Testis (tissue), 3 donors: ENCODE data around the gene LRP1B. TPM values are rescaled to one million over a fixed set of nuclear protein-coding genes. Genes with fewer than 3 reads are reported as not detected.

Source experiments
- DNase-seq: peaks from one replicate; pipeline ENCODE4 v3.0.0-alpha.2; 2019
- H3K27ac ChIP-seq, 2 donors: fragments of 200-600 bp; sonication (generic); one replicate each; pipeline ENCODE4 v1.5.1; 2019
- H3K27me3 ChIP-seq: fragments of 200-600 bp; sonication (generic); one replicate; pipeline ENCODE4 v1.5.1; 2019
- H3K36me3 ChIP-seq: fragments of 200-600 bp; sonication (generic); one replicate; pipeline ENCODE4 v1.5.1; 2017; ENCODE audit warnings: low read depth; ENCODE audit errors: missing control alignments
- H3K4me1 ChIP-seq: fragments of 200-600 bp; sonication (generic); one replicate; pipeline ENCODE4 v1.5.1; 2019
- H3K4me3 ChIP-seq, 2 donors: fragments of 200-600 bp; sonication (generic); one replicate each; pipeline ENCODE4 v1.5.1; 2017 to 2019
- H3K9me3 ChIP-seq: fragments of 200-600 bp; sonication (generic); one replicate; pipeline ENCODE4 v1.5.1; 2017
- CTCF ChIP-seq, 3 experiments: fragments of 450-650 bp in 2 of 3; fragments of 200-600 bp in 1 of 3; sonication (generic) in 1 of 3; IDR thresholded peaks; one replicate each; pipeline ENCODE4 v1.5.1; 2016 to 2019; ENCODE audit warnings: antibody characterized with exemption in 3 of 3, mild to moderate bottlenecking in 2 of 3, moderate library complexity in 1 of 3
- POLR2A ChIP-seq: fragments of 450-650 bp; IDR thresholded peaks from one replicate; pipeline ENCODE4 v1.6.1; 2017; ENCODE audit warnings: antibody characterized with exemption, mild to moderate bottlenecking, moderate library complexity
- WGBS, 2 donors: methylation state at CpG; one replicate each; pipeline ENCODE4 v1.1.5; 2018; 5-methylcytosine and 5-hydroxymethylcytosine counted together
- intact Hi-C: fragments of 100-400 bp; cut with DNase I; formaldehyde crosslinking; loops from one replicate; pipeline ENCODE4 v1.15.1; 2023; ENCODE audit warnings: low total_unique reads
- polyA plus RNA-seq: library from polyadenylated mRNA; stranded (reverse); fragments of 350-450 nt; fragmentation: Illumina TruSeq; extraction: RNeasy Lipid Tissue Mini Kit (QIAGEN cat#74804); gene quantifications from one replicate; pipeline ENCODE4 v1.2.3, GENCODE V29; 2014; ENCODE audit warnings: low read depth, low replicate concordance; ENCODE audit not compliant: insufficient read depth
- total RNA-seq, 2 donors: library from RNA; depleted of rRNA; stranded (reverse); fragments of >200 nt; gene quantifications; one replicate each; pipeline ENCODE4 v1.2.3, GENCODE V29; 2016

Gene LRP1B
- total and polyA plus RNA-seq, 3 donors from 2014 or later = 0.79 to 1.9 (median 0.84) TPM

GRCh38 chr2:141506135-141506534, 624.7 kb downstream of the LRP1B start:
- Histone ChIP-seq H3K9me3 (no peaks in the 10 kb centered on the region), H3K36me3 (no peaks in the 10 kb centered on the region), H3K4me1 (no peaks in the 10 kb centered on the region), H3K27ac (no peak overlapping the region), H3K27me3 (no peaks in the 10 kb centered on the region), H3K4me3 (no peak overlapping the region)
- 54 to 59% methylated on average over 2 of the region's 2 CpGs for WGBS, 2 donors
- intact Hi-C loops = no loop called here
- TF ChIP-seq CTCF (IDR thresholded peaks at IDR 0.05) = no peak
- no peak for TF ChIP-seq POLR2A
- DNase-seq = no peak

GRCh38 chr2:141501752-141502151, 629.1 kb downstream of the LRP1B start:
- no peaks in the 10 kb centered on the region for H3K9me3 ChIP-seq
- DNase-seq = no peak
- H3K4me3 ChIP-seq = no peak overlapping the region
- no peak for TF ChIP-seq CTCF (IDR thresholded peaks at IDR 0.05)
- TF ChIP-seq POLR2A = no peak
- no peaks in the 10 kb centered on the region for H3K27me3 ChIP-seq
- H3K27ac ChIP-seq = no peak overlapping the region
- intact Hi-C loops = no loop called here
- H3K36me3 ChIP-seq = no peaks in the 10 kb centered on the region
- H3K4me1 ChIP-seq = no peaks in the 10 kb centered on the region
- WGBS, 2 donors = 91 to 96% methylated on average over 1 of the region's 1 CpG

- intact Hi-C loops = no loop called here
- TF ChIP-seq POLR2A = no peak
- no peak for TF ChIP-seq CTCF (IDR thresholded peaks at IDR 0.05)
- WGBS, 2 donors = 84 to 89% methylated on average over 6 of the region's 6 CpGs
These were observed 631.7 kb downstream of the LRP1B start for GRCh38 chr2:141499123-141499522.

GRCh38 chr2:141498561-141498960, 632.3 kb downstream of the LRP1B start:
- TF ChIP-seq POLR2A = no peak
- no peak for TF ChIP-seq CTCF (IDR thresholded peaks at IDR 0.05)
- DNase-seq = no peak
- no peak overlapping the region for H3K27ac ChIP-seq
- H3K36me3 ChIP-seq = no peaks in the 10 kb centered on the region
- intact Hi-C loops = no loop called here
- WGBS, 2 donors = 91 to 100% methylated on average over 1 of the region's 1 CpG
- H3K4me3 ChIP-seq = no peak overlapping the region
- no peaks in the 10 kb centered on the region for H3K4me1 ChIP-seq
- H3K9me3 ChIP-seq = no peaks in the 10 kb centered on the region
- H3K27me3 ChIP-seq = no peaks in the 10 kb centered on the region

More at GRCh38 chr2:141499123-141499522, 631.7 kb downstream of the LRP1B start:
- Histone ChIP-seq H3K36me3 (no peaks in the 10 kb centered on the region), H3K27me3 (no peaks in the 10 kb centered on the region), H3K9me3 (no peaks in the 10 kb centered on the region), H3K4me3 (no peak overlapping the region), H3K4me1 (no peaks in the 10 kb centered on the region), H3K27ac (no peak overlapping the region)
- DNase-seq = no peak

GRCh38 chr2:141497272-141497671, 633.5 kb downstream of the LRP1B start:
- intact Hi-C loops = no loop called here
- no peak for TF ChIP-seq CTCF (IDR thresholded peaks at IDR 0.05)
- no peak for TF ChIP-seq POLR2A
- no peak overlapping the region for H3K4me3 ChIP-seq
- WGBS, 2 donors = 73 to 79% methylated on average over 4 of the region's 4 CpGs
- no peak overlapping the region for H3K27ac ChIP-seq
- DNase-seq = no peak
- H3K27me3 ChIP-seq = no peaks in the 10 kb centered on the region
- H3K9me3 ChIP-seq = no peaks in the 10 kb centered on the region
- H3K36me3 ChIP-seq = no peaks in the 10 kb centered on the region
- no peaks in the 10 kb centered on the region for H3K4me1 ChIP-seq
